ELF-1 (cell line): Measurements from ENCODE around the gene SLAMF1.
A peak's percentile ranks its signal among the peaks of the same experiment; 100 is the strongest.

Source experiments
- DNase-seq: peaks from one replicate; pipeline ENCODE4 v3.0.0-alpha.2; 2016; ENCODE audit warnings: low read depth, low spot score

Gene SLAMF1

DNA sequence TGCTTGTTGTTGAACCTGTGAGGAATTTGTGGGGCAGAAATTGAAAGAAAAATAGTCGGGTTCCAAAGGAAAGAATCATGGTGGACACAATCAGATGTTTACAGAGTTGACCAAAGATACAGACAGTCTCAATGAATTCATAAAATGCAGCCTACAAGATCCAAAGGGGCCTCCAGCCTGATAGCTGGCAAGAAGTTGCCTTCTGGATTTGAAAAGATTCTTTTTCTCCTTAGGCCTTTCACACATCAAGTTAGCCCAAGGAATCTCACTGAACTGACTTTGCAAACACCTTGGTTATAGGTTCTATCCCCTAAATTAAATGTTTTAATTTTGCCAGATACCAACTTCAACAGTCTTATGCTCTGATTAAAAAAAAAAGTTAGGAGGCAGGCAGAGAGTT is 21.5 kb downstream of the SLAMF1 start:
- DNase-seq = no peak

DNA sequence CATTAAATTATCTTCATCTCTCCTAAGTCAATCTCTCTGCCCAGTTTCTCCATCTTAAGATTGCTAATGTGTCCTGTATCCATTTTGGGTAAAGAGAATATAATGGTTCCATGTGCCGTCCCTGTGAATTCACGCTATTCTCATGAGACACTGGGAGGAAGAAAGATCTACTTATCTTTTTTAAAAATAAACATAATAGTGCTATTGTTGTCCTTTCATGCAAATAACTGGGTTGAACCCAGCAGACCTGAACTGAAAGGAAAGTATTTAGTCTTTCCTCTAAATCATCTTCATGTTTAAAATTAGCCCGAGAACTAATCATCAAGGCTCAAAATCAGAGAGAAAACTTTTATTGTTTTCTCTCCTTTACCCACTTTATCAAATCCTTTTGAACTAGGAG is 22.4 kb downstream of the SLAMF1 start:
- DNase-seq = no peak

DNA sequence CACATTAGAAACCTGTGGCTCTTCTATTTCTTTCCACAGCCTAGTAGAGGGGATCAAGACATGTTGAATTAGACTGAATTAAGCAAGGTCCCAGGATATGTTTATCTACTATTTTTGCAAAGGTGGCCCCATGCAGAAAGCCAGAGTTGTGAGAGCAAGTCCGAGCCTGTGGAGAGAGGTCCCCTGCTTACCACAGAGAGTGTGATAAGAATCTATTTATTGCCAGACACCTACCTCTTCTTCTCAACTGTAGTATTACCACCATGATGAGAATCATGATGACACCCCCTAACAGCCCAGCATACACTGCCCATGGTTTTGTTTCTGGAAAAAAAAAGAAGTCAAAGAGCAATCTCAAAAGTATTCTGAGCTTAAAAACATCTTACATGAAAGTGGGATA is 23.0 kb downstream of the SLAMF1 start:
- DNase-seq = no peak

DNA sequence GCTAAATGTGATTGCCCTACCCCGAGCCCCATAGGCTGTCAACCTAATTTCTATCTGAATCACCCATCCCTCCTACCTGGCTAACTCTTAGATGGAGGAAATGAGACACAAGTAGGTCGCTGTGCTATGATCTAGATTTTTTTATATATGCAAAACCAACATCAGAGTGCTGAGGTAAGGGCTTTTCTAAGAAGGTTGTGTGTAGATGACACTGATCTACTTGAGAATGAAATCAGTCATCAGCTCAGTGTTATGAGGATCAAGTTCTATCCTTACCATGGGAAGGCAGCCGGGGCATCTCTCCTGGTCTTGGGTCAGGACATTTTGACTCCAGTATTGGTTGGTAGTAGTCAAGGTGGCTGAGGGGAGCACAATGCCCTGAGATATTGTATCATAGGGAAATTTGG is 23.6 kb downstream of the SLAMF1 start:
- DNase-seq = no peak

DNA sequence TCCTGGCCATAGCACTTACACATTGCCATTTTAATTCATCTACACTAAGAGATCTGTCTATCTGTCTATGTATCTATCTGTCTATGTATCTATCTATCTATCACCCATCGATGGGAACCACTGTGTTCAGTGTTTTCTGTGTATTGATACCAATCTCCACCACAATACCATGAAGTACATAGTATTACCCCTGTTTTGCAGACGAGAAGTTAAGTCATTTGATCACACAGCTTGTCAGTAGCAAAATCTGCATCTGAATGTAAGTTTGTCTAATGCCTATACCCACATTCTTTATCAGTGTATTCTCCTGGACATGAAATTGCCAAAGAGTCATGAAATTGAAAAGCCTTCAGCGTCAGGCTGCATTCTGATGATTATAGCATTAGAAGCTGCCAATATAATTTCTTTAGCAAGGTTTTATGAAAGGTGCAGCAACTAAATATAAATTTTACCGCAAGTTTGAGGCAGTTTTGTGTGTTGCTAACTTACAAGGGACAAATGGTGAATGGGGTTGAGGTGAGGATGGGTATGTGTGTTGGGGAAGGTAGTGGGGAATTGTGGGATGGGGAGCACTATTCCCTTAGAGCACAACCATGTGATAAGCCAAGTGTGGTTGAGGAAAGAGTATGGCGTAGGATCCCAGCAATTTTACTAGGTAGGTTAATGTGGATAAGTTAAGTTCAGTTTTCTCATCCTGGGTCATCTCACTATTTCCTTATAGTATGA is 24.2 kb downstream of the SLAMF1 start:
- no peak for DNase-seq

DNA sequence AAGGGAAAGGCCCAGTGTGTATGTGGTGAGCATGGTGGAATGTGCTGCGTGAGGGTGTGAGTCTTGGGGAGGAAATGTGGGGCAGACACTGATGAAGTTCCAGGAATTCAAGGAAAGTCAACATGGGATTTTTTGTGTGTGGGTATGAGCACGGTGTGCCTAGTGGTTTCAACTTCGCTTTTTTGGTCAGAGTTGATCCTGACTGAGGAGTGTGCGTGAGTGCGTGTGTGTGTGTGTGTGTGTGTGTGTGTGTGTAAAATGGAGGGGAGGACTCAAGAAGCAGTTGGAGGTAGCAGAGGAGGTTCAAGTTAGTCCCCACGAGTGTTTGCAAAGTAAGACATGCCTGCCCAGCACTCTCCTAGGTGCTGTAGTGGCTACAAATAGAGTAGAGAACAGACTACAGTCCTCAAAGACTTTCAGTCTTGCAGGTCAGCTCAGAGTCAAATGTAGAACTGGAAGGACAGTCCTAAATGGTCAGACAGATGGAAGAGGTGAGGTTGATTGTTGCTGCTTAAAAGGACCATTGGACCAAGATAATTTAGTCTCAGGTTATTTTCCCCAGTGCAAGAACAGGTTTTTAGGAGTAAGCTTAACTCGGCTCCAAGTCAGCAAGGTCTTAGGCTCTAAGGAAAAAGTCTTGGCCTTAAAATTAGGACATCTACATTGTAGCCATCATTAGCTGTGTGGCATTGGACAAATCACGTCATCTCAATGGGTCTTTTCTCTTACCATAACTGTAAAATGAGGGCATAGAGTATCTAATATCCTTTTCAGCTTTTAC is 25.0 kb downstream of the SLAMF1 start:
- no peak for DNase-seq

DNA sequence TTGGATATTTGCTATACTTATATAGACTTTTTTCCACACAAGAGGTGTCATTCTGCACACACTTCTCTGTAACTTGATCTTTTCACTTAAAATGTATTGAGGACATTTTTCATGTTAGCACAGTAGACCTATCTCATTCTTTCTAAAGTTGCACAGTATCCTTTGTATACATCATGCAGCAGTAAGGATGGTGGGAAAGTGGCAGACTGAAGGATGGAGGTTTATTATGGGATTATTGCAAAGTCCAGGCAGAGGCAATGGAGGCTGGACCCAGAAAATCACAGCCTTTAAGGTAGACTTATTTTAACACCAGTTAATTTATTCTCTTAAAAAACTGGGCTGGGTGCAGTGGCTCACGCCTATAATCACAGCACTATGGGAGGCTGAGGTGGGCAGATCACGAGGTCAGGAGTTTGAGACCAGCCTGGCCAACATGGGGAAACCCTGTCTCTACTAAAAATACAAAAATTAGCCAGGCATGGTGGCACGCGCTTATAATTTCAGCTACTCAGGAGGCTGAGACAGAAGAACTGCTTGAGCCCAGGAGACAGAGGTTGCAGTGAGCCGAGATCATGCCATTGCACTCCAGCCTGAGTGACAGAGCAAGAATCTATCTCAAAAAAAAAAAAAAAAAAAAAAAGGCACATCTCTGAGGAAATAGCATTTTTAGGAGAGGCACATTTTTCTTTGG is 25.8 kb downstream of the SLAMF1 start:
- DNase-seq = no peak

DNA sequence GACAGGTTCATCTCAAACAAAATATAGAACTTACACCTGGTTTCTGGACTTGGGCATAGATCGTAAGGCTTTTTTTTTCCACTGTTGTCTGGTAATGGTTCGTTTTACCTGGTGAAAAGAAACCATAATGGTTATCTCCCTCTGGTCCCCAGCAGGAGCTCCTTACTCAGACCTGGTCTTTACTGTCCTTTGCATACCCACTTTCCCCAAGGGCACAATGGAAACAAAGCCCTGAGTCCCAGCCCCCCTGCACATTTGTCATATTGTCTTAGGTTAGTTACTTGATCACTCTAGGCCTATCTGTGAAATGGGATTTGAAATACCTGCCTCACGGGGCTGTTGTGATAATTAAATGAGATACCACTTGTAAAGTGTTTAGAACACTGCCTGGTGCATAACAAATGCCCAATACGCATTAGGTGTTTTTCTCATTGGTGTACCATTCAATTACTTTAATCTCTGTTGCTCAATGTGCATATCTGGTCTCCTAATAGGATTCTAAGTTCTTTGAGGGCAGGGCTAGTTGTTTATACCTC is 27.0 kb downstream of the SLAMF1 start:
- peak; percentile 60 for DNase-seq

DNA sequence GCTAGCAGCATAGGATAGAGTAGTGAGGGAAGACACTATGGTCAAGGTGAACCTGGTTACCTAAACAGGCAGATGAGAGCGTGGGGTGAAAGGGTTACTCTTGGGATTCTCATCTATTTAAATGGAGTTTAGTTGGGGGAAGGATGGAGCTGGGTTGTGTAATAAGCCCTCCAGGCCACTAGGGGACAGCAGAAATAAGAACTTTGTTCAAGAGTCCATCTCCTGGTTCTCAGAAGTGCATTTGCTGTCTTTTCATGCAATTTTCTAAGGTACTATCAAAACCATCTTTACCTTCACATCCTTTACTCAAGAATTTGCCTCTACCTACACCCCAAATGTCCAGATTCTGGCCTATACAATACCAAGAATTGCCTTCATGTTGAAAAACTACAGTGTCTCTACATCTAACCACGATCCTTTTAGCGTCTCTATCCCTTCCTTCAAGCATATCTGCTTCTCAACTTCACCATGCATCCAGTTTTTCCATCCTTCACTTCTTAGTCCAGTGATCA is 28.0 kb downstream of the SLAMF1 start:
- peak; percentile 17 for DNase-seq

DNA sequence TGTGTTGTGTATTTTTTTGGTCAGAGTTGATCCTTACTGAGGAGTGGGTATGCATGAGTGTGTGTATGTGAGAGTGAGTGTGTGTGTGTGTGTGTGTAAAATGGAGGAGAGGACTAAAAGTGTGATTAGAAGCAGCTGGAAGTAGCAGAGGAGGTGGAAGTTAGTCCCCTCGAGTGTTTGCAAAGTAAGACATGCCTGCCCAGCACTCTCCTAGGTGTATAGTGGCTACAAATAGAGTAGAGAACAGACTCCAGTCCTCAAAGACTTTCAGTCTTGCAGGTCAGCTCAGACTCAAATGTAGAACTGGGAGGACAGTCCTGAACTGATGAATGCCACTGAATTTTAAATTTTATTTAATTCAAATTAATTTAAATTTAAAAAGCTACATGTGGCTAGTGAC is 28.5 kb downstream of the SLAMF1 start:
- no peak for DNase-seq

DNA sequence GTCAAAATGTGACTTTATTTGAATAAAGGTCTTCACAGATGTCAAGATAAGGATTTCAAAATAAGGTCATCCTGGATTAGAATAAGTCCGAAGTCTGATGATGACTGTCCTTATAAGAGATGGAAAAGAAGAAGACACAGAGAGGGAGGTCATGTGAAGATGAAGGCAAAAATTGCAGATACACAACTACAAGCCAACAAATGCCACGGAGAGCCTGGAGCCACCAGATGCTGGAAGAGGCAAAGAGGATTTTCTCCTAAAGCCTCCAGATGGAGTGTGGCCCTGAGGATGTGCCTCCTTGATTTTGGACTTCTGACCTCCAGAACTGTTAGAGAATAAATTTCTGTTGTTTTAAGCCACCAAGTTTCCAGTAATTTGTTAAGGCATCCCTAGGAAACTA is 31.2 kb downstream of the SLAMF1 start:
- DNase-seq = no peak

DNA sequence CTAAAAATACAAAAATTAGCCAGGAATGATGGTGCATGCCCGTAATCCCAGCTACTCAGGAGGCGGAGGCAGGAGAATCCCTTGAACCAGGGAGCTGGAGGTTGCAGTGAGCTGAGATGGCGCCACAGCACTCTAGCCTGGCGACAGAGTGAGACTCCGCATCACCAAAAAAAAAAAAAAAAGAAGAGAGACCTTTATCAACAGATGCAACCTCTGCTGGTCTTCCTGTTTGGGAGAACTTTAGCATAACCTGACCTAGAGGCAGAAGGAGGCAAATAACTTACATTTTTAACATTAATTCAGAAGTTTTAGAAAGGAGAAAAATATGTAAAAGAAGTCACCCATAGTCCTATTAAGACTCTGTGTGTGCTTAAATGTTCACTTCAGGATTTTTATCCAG is 32.4 kb downstream of the SLAMF1 start:
- peak; percentile 16 for DNase-seq

DNA sequence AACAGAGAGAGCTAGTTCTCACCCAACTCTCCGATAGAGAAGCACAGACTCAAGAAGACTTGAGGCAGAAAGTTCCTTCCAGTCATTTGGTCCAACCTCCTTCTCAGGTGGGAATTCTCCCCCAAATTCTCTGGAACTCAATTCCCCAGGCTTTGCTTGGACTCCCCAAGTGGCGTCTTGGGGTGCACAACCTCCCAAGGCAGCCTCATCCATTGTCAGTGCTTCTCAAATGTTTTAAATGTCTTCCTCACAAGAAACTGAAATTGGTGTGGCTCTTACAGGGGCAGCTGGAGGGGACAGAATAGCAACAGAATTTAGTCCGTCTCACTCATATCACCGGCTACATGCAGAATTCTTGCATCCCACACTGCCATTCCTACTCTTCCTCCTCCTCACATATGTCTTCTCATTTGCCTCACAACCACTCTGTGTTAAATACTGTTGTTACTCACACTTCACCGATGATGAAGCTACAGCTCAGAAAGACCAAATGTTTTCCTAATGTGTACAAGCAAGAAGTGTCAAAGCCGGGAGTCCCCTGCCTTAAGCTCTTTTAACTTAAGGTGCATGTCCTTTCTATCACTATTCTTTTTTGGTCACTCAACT is 34.1 kb downstream of the SLAMF1 start:
- no peak for DNase-seq

DNA sequence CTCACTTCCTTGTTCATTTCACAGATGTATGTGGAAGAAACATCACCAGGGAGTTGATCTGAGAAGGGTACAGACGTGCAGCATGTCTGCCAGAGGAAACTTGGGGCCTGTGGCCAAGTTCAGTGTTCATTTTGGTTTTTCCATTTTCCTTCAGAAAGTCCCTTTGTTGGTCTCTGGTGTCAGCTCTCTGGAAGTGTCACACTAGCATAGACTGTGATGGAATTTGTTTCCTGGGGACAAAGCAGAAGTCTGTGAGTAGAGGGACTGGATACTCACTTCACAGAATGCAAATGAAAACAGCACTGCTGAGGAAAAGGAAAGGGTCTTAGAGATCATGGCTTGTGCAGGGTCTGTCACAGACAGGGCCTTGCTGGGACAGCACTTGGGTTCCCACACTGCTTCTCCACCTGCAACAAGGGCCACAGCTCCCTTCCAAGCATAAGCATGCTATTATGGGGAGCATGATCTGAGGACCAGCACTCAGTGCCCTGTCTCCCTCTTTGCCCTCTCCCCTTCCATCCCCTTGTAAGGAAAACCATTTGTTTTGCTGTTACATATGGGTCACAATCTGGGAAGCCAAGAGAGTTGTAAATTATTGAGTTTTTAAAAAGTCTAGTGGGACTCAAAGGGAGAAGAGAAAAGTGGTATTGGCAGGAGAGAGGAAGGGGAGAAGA is 36.1 kb downstream of the SLAMF1 start:
- DNase-seq = no peak

DNA sequence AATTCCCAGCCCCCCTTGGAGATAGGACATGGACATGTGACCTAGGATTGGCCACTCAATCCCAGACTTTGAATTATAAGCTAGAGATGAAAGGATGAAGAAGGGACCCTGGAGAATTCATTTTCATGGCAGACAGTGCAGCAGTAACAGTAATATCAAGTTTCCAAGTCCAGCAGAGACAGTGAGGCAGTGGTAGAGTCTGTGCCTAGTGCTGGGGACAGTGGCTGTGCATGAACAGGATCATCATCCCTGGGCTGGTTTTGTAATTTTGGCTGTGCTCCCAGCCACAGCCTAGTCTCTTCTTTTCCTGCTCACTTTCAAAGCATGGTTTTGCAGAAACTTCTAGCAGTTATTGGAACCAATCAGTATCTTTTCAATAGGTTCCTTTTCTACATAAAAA is 37.9 kb downstream of the SLAMF1 start:
- DNase-seq = no peak

DNA sequence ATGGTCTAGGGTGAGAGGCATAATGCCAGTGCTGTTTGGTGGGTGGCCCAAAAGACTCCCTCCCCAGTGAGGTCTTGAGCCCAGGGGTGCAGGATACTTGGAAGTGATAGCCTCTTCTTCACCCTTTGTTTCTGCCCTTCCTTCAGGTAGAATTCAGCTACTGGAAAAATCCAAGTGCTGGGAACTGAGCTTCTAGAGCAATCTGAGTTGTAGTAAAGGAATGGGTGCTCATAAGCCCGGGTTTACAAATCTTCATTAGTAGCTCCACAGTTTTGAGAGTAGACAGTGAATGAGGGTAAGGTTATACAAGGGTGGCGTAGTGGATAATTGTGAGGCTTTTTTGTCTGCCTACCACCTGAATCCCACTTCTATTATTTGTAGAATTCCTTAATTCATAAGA is 38.3 kb downstream of the SLAMF1 start:
- no peak for DNase-seq

DNA sequence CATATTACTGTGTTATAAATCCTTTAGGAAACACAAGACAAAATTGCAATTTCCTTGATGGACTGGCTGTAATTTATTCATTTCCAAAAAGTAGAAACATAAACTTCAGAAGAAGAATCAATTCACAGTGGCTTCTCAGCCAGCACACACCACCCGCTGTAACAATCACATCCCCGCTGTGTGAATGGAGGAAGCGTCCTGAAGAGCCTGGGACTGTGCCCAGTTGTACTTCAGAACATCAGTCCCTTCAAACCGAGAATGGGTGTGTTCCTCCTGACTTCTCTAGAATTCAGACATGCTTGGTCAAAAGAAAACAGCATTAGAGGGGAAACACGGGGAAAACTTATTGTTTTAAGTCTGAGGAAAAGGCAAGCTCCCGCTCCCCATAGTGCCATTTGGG is 38.8 kb downstream of the SLAMF1 start:
- no peak for DNase-seq

DNA sequence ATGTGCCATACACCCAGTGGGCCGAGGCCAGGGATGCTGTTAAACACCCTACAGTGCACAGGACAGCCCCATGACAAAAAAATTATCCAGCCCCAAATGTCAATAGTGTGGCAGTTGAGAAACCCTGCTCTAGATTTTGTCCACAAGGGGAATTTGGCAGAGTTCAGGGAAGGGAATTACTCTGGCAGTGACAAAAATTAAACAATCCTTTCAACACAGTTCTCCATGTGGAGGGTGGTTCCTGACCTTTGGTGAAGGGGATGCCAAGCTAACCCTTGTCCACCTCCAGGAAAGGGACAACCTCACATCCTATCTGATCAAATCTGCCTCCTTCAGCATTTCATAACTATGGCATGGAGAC is 39.2 kb downstream of the SLAMF1 start:
- DNase-seq = no peak

DNA sequence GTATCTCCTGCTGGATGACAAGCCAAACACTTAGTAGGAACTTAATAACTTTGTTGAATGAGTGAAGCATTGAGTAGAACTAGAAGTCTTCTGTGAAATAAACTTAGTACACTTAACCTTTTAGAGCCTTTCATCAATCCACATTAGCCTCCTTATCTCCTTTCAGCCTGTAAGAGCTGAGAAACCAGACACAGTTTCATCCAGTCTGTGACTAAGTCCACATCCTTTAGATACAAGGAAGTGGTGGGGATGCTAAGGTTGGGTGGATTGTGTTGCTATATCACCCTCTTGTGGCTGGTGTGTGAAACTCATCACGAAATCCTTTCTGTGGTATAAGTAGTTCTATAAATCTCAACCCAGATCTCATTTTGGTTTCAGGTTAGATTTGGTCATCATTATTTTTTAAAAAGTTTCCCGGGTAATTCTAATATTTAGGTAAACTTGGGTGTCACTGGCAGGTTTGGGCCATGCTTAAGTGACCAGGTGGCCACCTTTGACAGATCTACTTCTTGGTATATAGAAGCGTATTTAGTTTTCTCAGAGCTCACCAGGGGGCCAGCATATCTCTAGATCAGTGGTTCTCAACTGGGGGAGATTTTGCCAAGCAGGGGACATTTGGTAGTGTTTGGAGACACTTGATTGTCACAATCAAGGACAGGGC is 39.7 kb downstream of the SLAMF1 start:
- DNase-seq = peak; percentile 75

DNA sequence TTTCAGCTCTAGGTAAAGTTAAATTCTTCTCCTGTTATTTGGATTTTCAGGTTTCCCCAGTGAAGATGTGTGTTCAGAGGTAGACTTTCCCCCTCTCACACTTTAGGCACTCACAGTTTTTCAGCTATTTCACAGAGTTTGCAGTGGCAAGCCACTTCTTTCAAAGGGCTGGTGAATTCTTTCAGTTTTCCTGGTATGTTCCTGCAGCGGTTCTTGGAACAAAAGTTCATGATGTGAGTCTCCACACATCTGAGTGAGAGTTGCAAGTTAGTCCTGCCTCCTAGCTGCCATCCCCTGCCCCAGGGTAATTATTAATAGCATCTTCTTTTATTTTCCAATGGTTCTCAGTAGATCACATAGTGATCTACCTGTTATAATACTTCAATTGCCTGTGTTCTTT is 40.2 kb downstream of the SLAMF1 start:
- DNase-seq = no peak
